Measurements from ENCODE around the gene GPR35.
"Not testable (repeated sequence)": the region's sequence is repeated elsewhere in the genome, so short reads cannot be mapped to it uniquely, and the experiment has no call there.

The GPR35 gene

GRCh38 chr2:240603081-240603835 is 22.0 kb upstream of the GPR35 start:
- DNase-seq, result no peak

GRCh38 chr2:240603846-240604245 is 21.4 kb upstream of the GPR35 start:
- DNase-seq, result no peak

DNA sequence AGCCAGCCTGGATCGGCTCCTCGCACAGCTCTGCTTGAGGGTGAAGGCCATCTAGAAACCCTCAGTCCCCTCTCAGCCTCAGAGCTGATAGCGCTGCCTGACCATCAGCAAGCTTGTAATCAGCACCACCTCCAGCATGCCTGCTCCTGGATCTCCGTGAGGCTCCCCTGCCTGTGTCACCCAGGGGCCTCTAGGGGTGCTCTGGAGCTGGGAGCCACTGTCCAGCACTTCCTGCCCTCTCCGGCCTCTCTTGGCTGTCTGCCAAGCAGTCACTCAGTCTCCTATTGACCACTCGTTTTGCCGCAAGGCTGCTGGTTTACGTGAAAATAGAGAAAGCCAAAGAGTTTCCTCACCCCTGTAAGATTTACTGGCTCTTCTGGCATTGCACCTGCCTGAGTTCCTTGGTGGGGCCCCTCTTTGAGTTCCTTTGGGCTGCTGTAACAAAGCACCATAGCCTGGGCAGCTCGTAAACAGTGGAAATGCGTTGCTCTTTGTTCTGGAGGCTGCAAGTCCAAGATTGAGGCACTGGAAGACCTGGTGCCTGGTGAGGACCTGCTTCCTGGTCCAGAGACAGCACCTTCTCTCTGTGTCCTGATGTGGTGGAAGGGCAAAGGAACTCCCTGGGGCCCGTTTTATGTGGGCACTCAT is 20.9 kb upstream of the GPR35 start:
- DNase-seq, result no peak

DNA sequence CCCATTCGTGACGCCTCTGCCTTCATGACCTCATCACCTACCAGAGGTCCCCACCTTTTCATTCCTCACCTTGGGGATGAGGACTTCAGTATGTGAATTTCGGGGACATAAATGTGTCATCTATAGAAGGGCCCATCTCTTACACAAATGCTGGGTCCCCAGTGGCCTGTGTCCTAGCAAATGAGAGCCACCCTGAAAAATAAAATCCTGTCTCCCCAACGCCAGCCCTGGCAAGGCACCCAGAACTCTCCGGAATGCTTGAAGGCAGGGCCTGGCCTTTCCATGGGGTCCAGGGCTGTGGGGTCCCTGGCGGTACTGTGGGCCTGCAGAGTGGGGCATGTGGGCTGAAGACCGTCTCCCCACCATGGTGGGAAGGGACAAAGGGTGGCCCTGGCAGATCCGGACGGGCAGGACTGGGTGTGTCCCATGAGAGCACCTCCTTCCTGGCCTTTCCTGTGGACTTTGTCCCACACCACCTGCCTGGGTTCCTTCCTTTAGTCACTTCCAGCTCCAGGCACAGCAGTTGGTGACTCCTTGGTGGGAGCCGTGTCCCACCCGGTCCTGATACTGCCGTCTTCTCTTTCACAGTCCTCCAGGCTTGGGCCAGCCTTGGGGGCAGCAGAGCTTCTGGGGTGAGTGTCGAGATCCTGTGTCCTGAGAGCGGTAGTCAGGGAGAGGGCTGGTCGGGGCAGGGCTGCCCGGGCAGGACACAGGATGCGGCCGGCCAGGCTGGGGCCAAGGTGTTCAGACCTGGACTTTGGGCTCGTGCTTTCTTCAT is 20.2 kb upstream of the GPR35 start:
- DNase-seq, result no peak

DNA sequence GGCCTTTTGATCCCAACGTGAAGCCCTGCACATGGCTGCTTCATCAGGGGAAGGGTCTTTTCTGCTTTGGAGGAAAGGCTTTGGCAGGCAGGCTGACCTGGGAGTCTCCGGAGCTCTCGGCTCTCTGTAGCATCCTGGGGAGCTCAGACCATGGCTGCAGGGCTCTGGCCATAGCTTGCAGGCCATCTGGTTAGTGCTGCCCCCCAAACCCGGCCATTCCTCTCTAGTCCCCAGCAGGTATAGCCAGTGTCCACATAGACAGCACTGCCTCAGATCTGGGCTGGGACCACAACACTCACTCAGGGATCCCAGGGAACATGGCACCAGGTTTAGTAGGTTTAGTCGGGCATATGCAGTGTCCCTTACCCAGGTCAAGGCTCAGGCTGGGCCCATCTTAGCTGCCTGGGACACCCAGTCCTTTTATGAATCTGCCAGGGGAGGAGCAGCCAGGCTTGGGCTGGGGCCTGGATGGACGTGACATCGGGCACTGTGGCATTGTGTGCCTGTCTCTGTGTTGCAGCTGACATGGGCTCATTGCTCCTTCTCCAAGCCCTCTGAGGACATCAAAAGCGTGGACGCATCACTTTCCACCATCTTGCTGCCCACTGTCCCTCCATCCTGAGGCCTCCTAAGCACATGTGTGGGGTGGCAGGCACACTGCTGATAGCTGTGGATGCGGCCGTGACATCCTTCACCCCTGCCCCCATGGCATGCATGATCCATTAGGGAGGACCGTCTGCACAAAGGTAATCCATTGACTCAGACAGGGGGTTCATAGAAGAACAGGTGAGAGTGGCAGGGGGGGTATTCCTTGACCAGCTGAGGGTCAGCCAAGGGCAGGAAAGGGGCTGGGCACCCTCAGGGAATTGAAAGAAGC is 19.2 kb upstream of the GPR35 start:
- DNase-seq, result no peak

GRCh38 chr2:240611601-240612210 is 13.6 kb upstream of the GPR35 start:
- DNase-seq, result no peak

- DNase-seq, result no peak
Observed at GRCh38 chr2:240613781-240614180, 11.5 kb upstream of the GPR35 start.

- no peak for DNase-seq
Observed at GRCh38 chr2:240614391-240614790, 10.9 kb upstream of the GPR35 start.

DNA sequence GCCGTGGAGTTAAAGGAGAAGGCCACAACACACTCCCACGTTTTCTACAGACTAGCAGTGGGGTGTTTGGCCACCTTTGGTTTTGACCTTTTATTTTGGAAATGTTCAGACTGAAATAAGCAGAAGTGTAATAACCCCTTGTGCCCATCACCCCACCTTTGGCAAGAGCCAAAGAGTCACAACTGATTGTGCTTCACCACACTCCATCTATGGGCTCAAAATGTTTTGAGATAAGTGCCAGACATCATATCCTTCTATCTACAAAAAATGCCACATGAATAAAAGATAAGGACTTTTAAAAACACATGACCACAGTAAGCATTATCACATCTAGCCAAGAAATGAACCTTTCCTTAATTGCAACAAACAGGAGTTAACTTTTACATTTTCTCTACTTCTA is 9.9 kb upstream of the GPR35 start:
- no peak for DNase-seq

DNA sequence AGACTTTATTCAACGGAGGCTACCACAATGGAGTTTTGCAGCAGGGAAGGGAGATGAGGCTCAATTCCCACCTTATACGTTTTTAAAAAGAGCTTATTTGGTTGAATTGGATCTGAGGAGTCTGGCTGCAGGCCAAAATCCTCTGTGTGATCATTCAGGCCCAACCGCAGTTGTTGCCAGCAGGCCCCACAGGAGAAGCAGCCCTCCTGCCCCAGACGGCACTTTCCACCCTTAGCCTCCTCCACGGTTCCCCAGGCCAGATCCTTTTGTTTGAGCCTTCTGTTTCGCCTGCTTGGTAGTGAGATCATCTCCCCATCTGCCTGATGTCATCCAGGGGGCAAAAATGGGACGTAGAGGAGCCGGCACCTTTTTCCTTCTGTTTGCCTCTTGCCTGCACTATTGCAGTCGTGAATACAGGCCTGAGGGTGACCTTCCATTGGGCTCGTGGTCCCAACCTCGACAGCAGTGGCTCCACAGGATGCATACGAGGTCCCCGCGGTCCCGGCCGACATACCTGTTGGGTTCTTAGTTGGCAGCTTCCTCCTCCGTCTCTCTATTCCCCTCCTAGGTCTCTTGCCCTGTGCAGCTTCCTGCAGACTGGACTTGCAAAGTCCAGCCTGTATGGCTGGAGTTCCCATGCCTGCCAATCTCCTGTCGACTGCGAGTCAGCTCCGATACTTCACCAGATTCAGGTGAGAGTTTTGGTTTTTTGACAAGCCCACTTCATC is 9.3 kb upstream of the GPR35 start:
- no peak for DNase-seq

GRCh38 chr2:240616860-240617666 is 8.2 kb upstream of the GPR35 start:
- DNase-seq, result not testable (repeated sequence)

- DNase-seq, result no peak
Observed at GRCh38 chr2:240618776-240619175, 6.5 kb upstream of the GPR35 start.

DNA sequence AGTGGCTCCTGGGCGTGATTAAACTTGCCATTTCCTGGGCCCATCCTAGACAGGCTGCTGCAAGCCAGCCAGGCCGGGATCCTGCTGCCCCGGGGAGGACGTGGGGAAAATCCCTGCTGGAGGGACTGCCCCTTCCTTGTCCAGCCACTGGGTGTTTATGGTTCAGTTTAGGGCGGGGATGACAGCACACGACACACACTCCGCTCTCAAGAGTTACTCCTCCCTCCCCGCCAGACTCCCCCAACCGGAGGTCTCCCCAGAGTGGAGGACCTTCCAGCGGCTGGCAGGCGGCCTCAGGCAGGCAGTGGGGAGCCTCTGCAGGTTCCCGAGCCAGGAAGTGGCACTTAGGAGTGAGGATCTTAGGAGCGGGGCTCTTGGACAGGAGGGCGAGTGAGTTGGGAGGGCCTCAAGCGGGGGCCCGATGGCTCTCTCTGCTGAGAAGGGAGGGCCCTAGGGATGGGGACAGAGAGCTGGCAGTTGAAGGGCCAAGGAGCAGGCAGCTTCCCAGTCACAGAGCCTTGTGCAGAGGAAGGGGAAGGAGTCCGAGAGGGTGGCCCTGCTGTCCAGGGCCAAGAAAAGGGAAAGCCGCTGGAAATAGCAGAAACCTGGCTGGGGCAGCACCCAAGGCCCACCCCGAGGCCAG is 5.7 kb upstream of the GPR35 start:
- no peak for DNase-seq

DNA sequence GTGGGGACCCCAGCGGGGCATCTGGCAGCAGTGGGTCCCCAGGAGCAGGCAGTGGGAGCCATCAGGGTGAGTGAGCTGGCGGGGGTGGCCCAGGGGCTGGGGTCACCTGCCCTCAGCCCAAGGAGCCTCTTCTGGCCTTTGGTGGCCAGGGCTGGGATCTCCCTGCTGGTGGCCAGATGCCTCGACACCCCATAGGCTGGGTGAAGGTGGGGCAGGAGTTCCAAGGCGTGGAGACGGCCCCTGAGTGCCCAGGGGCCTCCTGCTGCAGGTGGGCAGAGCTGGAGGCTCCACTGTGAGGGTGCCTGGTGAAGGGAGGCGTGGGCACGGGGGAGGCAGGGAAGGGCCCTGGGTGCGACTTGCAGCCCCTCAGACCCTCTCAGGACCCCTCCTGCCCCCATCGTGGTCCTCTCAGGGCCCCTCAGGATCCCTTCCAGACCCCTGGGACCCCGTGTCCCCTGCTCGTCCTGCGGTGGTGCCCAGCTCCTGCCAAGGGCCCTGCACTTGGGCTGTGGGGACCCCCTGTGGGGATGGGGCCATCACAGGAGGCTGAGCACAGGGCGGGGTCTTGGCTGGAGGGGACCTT is 5.0 kb upstream of the GPR35 start:
- no peak for DNase-seq

GRCh38 chr2:240620859-240621258 is 4.4 kb upstream of the GPR35 start:
- no peak for DNase-seq

GRCh38 chr2:240622060-240622411 is 3.2 kb upstream of the GPR35 start:
- no peak for DNase-seq

DNA sequence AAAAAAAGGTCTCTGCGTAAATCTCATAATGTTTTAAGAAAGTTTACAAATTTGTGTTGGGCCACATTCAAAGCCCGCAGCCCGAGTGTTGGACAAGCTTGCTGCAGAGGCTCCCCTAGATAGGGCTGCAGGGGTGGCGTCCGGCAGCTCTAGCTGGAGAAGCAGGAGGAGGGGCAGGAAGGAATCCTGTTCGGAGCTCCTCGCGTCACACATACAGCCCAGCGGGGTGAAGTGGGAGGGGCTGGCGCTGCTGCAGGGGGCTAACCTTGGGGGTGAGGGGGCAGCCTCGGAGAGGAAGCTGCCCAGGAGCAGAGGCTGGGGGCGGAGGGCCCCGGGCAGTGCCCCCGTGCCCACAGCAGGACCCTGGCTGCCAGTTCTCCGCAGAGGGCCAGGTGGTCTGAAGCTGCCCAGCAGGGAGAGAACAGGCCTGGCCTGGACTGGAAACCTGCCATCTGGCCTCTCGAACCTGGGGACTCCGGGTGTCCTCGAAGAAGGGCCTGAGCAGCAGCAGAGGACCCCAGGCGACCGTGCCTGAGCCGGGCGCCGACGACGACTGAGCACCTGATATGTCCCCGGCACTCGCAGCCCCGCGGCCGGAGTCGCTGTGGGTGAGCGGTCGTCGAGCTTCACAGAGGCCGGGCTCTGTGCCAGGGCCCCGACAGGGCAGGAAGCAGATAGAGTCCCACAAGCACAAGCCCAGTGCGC is 2.6 kb upstream of the GPR35 start:
- DNase-seq, result peak in 1 of 4 experiments; percentile 17

- DNase-seq, result no peak
Observed at GRCh38 chr2:240623531-240624010, 1.7 kb upstream of the GPR35 start.

Measured in activated CD4-positive, CD25-positive, alpha-beta regulatory T cell (primary cell).